Inferior parietal cortex (tissue), 1 donor: Measurements from ENCODE around the gene CDSN.
"Not testable (repeated sequence)": the region's sequence is repeated elsewhere in the genome, so short reads cannot be mapped to it uniquely, and the experiment has no call there.

ENCODE experiments used
- DNase-seq: peaks from one replicate; pipeline ENCODE4 v3.0.0-alpha.2; 2016; ENCODE audit errors: extremely low spot score

CDSN gene

GRCh38 chr6:31086788-31087440, 33.3 kb downstream of the CDSN start:
- DNase-seq, result no peak

- no peak for DNase-seq
Observed at GRCh38 chr6:31083742-31084354, 36.4 kb downstream of the CDSN start.

GRCh38 chr6:31081872-31082271, 38.4 kb downstream of the CDSN start:
- DNase-seq, result no peak

GRCh38 chr6:31079656-31080261, 40.5 kb downstream of the CDSN start:
- DNase-seq, result peak; percentile 89

- DNase-seq, result no peak
Observed at GRCh38 chr6:31076611-31077010, 43.6 kb downstream of the CDSN start.

GRCh38 chr6:31075528-31075927, 44.7 kb downstream of the CDSN start:
- DNase-seq, result no peak

GRCh38 chr6:31074401-31074800, 45.8 kb downstream of the CDSN start:
- no peak for DNase-seq

- peak; percentile 73 for DNase-seq
Observed at GRCh38 chr6:31070711-31071197, 49.5 kb downstream of the CDSN start.

GRCh38 chr6:31068669-31069340, 51.4 kb downstream of the CDSN start:
- DNase-seq, result peak; percentile 94

GRCh38 chr6:31067891-31068668, 52.2 kb downstream of the CDSN start:
- DNase-seq, result not testable (repeated sequence)

GRCh38 chr6:31067028-31067427, 53.2 kb downstream of the CDSN start:
- not testable (repeated sequence) for DNase-seq

- DNase-seq, result no peak
Observed at GRCh38 chr6:31065556-31065955, 54.7 kb downstream of the CDSN start.
